H1 (cell line): ENCODE data around the gene EEF1AKMT1. TPM values are rescaled to one million over a fixed set of nuclear protein-coding genes. Genes with fewer than 3 reads are reported as not detected.

ENCODE experiments used
- CTCF ChIA-PET: fragments of 300-600 bp; sonication (Branson Sonifier 250); formaldehyde crosslinking; loops from one replicate; lab custom pipeline; 2021; ENCODE audit not compliant: partially characterized antibody; lab: Charles Lee
- POLR2A ChIA-PET: fragments of 300-600 bp; sonication (Branson Sonifier 250); formaldehyde crosslinking; loops from one replicate; lab custom pipeline; 2021; ENCODE audit warnings: inconsistent platforms; ENCODE audit not compliant: partially characterized antibody; lab: Charles Lee
- DNase-seq, 2 experiments: peaks; one replicate each; pipeline versions ENCODE4 v3.0.0 to v3.0.0-alpha.2; 2010 to 2022; ENCODE audit warnings: low spot score in 2 of 2, low read depth in 1 of 2, mixed read lengths in 1 of 2
- FAIRE-seq: peaks from 2 replicates; lab custom pipeline; 2011; peaks lifted over from hg19 to GRCh38; lab: Jason Lieb, UNC
- H2AFZ ChIP-seq: 2 replicates; pipeline ENCODE4 v1.8.1; 2012; ENCODE audit warnings: low read length, inconsistent platforms
- H2AK5ac ChIP-seq: 2 replicates; pipeline ENCODE4 v1.6.1; 2013; ENCODE audit warnings: low read depth, low read length
- H2BK120ac ChIP-seq: replicated peaks from 2 replicates; pipeline ENCODE3; 2013; ENCODE audit warnings: low read depth, low read length, inconsistent platforms
- H2BK12ac ChIP-seq: 2 replicates; pipeline ENCODE4 v1.6.1; 2013; ENCODE audit warnings: low read depth, low read length
- H2BK15ac ChIP-seq: 2 replicates; pipeline ENCODE4 v1.6.1; 2013; ENCODE audit warnings: low read length
- H2BK20ac ChIP-seq: 2 replicates; pipeline ENCODE4 v1.6.1; 2013; ENCODE audit warnings: low read length
- H2BK5ac ChIP-seq: 2 replicates; pipeline ENCODE4 v1.6.1; 2013; ENCODE audit warnings: low read depth, low read length
- H3K14ac ChIP-seq: 2 replicates; pipeline ENCODE4 v1.6.1; 2013; ENCODE audit warnings: inconsistent platforms; ENCODE audit not compliant: insufficient read length
- H3K18ac ChIP-seq: 2 replicates; pipeline ENCODE4 v1.6.1; 2013; ENCODE audit warnings: low read length; ENCODE audit errors: extremely low read depth
- H3K23ac ChIP-seq: 2 replicates; pipeline ENCODE4 v1.6.1; 2013; ENCODE audit warnings: inconsistent platforms; ENCODE audit not compliant: insufficient read length
- H3K23me2 ChIP-seq: 2 replicates; pipeline ENCODE4 v1.6.1; 2013; ENCODE audit warnings: low read depth, low read length
- H3K27ac ChIP-seq: 2 replicates; pipeline ENCODE4 v1.6.1; 2011; ENCODE audit warnings: low read depth, low read length, inconsistent platforms
- H3K27me3 ChIP-seq, 4 experiments: replicated peaks in 1 of 4; 1 replicate in 1 of 4; 2 replicates in 3 of 4; pipeline versions ENCODE4 v1.6.1 to v1.8.1; 2011 to 2013; ENCODE audit warnings: low read length in 3 of 4, mild to moderate bottlenecking in 3 of 4, inconsistent platforms in 2 of 4, mixed read lengths in 2 of 4, moderate library complexity in 1 of 4; ENCODE audit not compliant: control insufficient read depth in 3 of 4, insufficient read depth in 3 of 4; ENCODE audit errors: extremely low read depth in 1 of 4
- H3K36me3 ChIP-seq, 4 experiments: 2 replicates each; pipeline versions ENCODE4 v1.6.1 to v1.8.1; 2011 to 2013; ENCODE audit warnings: mild to moderate bottlenecking in 4 of 4, low read length in 3 of 4, moderate library complexity in 2 of 4, control low read depth in 1 of 4, inconsistent platforms in 1 of 4; ENCODE audit not compliant: insufficient read depth in 4 of 4, control insufficient read depth in 2 of 4
- H3K4ac ChIP-seq: replicated peaks from 2 replicates; pipeline ENCODE3; 2013; ENCODE audit warnings: low read length, low read depth, mixed read lengths, inconsistent platforms; ENCODE audit not compliant: insufficient read length
- H3K4me1 ChIP-seq, 4 experiments: replicated peaks in 1 of 4; 1 replicate in 1 of 4; 2 replicates in 3 of 4; pipeline versions ENCODE4 v1.6.1 to v1.8.1; 2011 to 2013; ENCODE audit warnings: low read length in 3 of 4, inconsistent platforms in 2 of 4, mixed read lengths in 1 of 4; ENCODE audit not compliant: insufficient read depth in 4 of 4, control insufficient read depth in 3 of 4
- H3K4me2 ChIP-seq, 2 experiments: 2 replicates each; pipeline versions ENCODE4 v1.6.1 to v1.8.1; 2011 to 2013; ENCODE audit warnings: low read depth in 2 of 2, low read length in 2 of 2, control low read depth in 1 of 2, inconsistent platforms in 1 of 2, mild to moderate bottlenecking in 1 of 2; ENCODE audit not compliant: insufficient read depth in 1 of 2
- H3K4me3 ChIP-seq, 4 experiments: fragments of 200-600, 300-600 bp in 1 of 4; sonication (generic), shearing (Covaris generic), sonication (Bioruptor Twin) in 1 of 4; 2 replicates each; pipeline versions ENCODE4 v1.5.1 to v1.8.1; 2011 to 2016; ENCODE audit warnings: low read length in 4 of 4, low read depth in 3 of 4, control low read depth in 2 of 4, inconsistent platforms in 2 of 4, mild to moderate bottlenecking in 2 of 4, mixed read lengths in 1 of 4, moderate library complexity in 1 of 4; ENCODE audit not compliant: insufficient read depth in 2 of 4; ENCODE audit errors: extremely low read depth in 1 of 4
- H3K56ac ChIP-seq: replicated peaks from 2 replicates; pipeline ENCODE3; 2013; ENCODE audit warnings: low read depth, mild to moderate bottlenecking, mixed read lengths, low read length, inconsistent platforms; ENCODE audit not compliant: insufficient read length
- H3K79me1 ChIP-seq: 2 replicates; pipeline ENCODE4 v1.6.1; 2013; ENCODE audit warnings: low read depth, low read length, control low read depth
- H3K79me2 ChIP-seq, 2 experiments: 2 replicates each; pipeline versions ENCODE4 v1.6.1 to v1.8.1; 2012 to 2013; ENCODE audit warnings: low read length in 2 of 2, mild to moderate bottlenecking in 2 of 2, inconsistent platforms in 1 of 2; ENCODE audit not compliant: insufficient read depth in 2 of 2, control insufficient read depth in 1 of 2
- H3K9ac ChIP-seq, 4 experiments: replicated peaks in 1 of 4; 1 replicate in 1 of 4; 2 replicates in 3 of 4; pipeline versions ENCODE4 v1.6.1 to v1.8.1; 2011 to 2013; ENCODE audit warnings: low read depth in 3 of 4, low read length in 3 of 4, control low read depth in 2 of 4, mild to moderate bottlenecking in 2 of 4, moderate library complexity in 2 of 4, inconsistent platforms in 1 of 4; ENCODE audit errors: extremely low read depth in 1 of 4
- H3K9me3 ChIP-seq, 2 experiments: 2 replicates each; pipeline versions ENCODE4 v1.6.1 to v1.8.1; 2012 to 2013; ENCODE audit warnings: mild to moderate bottlenecking in 2 of 2, moderate library complexity in 2 of 2, control low read depth in 1 of 2, inconsistent platforms in 1 of 2, low read depth in 1 of 2, low read length in 1 of 2, mixed read lengths in 1 of 2; ENCODE audit not compliant: insufficient read depth in 2 of 2
- H4K20me1 ChIP-seq, 2 experiments: replicated peaks in 1 of 2; 2 replicates each; pipeline versions ENCODE3 to v1.8.1; 2011 to 2013; ENCODE audit warnings: inconsistent platforms in 2 of 2, low read length in 2 of 2, mild to moderate bottlenecking in 1 of 2; ENCODE audit not compliant: insufficient read depth in 2 of 2, control insufficient read depth in 1 of 2
- H4K5ac ChIP-seq: 2 replicates; pipeline ENCODE4 v1.6.1; 2013; ENCODE audit warnings: low read length, low read depth, mixed read lengths, inconsistent platforms; ENCODE audit not compliant: insufficient read length
- H4K8ac ChIP-seq: 2 replicates; pipeline ENCODE4 v1.8.0; 2013; ENCODE audit warnings: mild to moderate bottlenecking, moderate library complexity, low read length, inconsistent platforms; ENCODE audit not compliant: insufficient read depth; ENCODE audit errors: extremely low read depth
- H4K91ac ChIP-seq: replicated peaks from 2 replicates; pipeline ENCODE3; 2013; ENCODE audit warnings: low read length, mixed read lengths, inconsistent platforms; ENCODE audit not compliant: insufficient read length
- ASH2L ChIP-seq: fragments of 200-600, 300-600 bp; sonication (generic); IDR thresholded peaks from one replicate; pipeline ENCODE4 v1.7.1; 2017; ENCODE audit warnings: low read length
- CBX5 ChIP-seq: fragments of 300-800, 300-1000 bp; sonication (generic); IDR thresholded peaks from 2 replicates; pipeline ENCODE4 v1.7.1; 2016; ENCODE audit warnings: antibody characterized with exemption, low read length, low read depth
- EGR1 ChIP-seq: IDR thresholded peaks from 2 replicates; pipeline ENCODE4 v1.6.1; 2011; ENCODE audit warnings: low read depth, low read length, borderline replicate concordance
- HDAC6 ChIP-seq: IDR thresholded peaks from one replicate; pipeline ENCODE4 v1.7.1; 2012; ENCODE audit warnings: low read depth, mild to moderate bottlenecking, inconsistent platforms, low read length, moderate library complexity
- RAD21 ChIP-seq, 2 experiments: IDR thresholded peaks in 1 of 2; conservative IDR thresholded peaks in 1 of 2; 2 replicates each; pipeline ENCODE4 v1.6.1; 2011; ENCODE audit warnings: low read depth in 2 of 2, low read length in 2 of 2, improper control_type of control experiment in 1 of 2, inconsistent platforms in 1 of 2, mild to moderate bottlenecking in 1 of 2, moderate library complexity in 1 of 2
- RBBP5 ChIP-seq: IDR thresholded peaks from 2 replicates; pipeline ENCODE4 v1.7.1; 2012; ENCODE audit warnings: low read depth, mild to moderate bottlenecking, inconsistent platforms, low read length, moderate library complexity, borderline replicate concordance
- SIRT6 ChIP-seq: IDR thresholded peaks from one replicate; pipeline ENCODE4 v1.7.1; 2012; ENCODE audit warnings: low read length, inconsistent platforms
- SP1 ChIP-seq: IDR thresholded peaks from 2 replicates; pipeline ENCODE4 v1.6.1; 2011; ENCODE audit warnings: low read depth, low read length
- SP4 ChIP-seq: IDR thresholded peaks from 2 replicates; pipeline ENCODE4 v1.6.1; 2012; ENCODE audit warnings: low read length, inconsistent platforms
- TAF1 ChIP-seq: IDR thresholded peaks from 2 replicates; pipeline ENCODE4 v1.6.1; 2011; ENCODE audit warnings: mild to moderate bottlenecking, low read depth, low read length
- TCF12 ChIP-seq: IDR thresholded peaks from 2 replicates; pipeline ENCODE4 v1.6.1; 2011; ENCODE audit warnings: low read depth, mild to moderate bottlenecking, low read length
- YY1 ChIP-seq: IDR thresholded peaks from 2 replicates; pipeline ENCODE4 v1.6.1; 2011; ENCODE audit warnings: low read depth, mild to moderate bottlenecking, low read length
- WGBS, 2 experiments: shearing (Covaris generic) in 1 of 2; methylation state at CpG; one replicate each; pipeline versions ENCODE4 v1.1.6 to v1.1.7; 2013 to 2015; ENCODE audit warnings: low lambda C conversion rate in 2 of 2, mixed read lengths in 2 of 2, inconsistent platforms in 1 of 2, low coverage in 1 of 2, missing lambda C conversion rate in 1 of 2; ENCODE audit not compliant: insufficient replicate concordance in 2 of 2, insufficient coverage in 1 of 2, insufficient read length in 1 of 2; ENCODE audit errors: extremely low coverage in 1 of 2, missing lambda C conversion rate in 1 of 2; 5-methylcytosine and 5-hydroxymethylcytosine counted together
- polyA plus RNA-seq, 7 experiments: library from polyadenylated mRNA; depleted of rRNA in 3 of 7; stranded (reverse) in 5 of 7; unstranded in 2 of 7; fragments of >200 nt in 5 of 7; fragments of 200-250 nt in 2 of 7; gene quantifications; 1 replicate in 5 of 7; 2 replicates in 1 of 7; 4 replicates in 1 of 7; pipeline versions ENCODE4 v1.2.1 to v1.2.3, GENCODE V29; 2011 to 2013; ENCODE audit warnings: missing spikeins in 2 of 7, mixed read lengths in 2 of 7
- total RNA-seq: library from RNA; stranded (reverse); fragmentation: NEBNext Ultra II Directional; extraction: Animal tissue kit (Norgen Biotek cat#: 25700); gene quantifications from 2 replicates; pipeline ENCODE4 v1.2.1, GENCODE V29; 2021
- TF ChIP-seq, protein P1 (sequence below): IDR thresholded peaks from 2 replicates; pipeline ENCODE4 v1.6.1; 2012; ENCODE audit warnings: inconsistent platforms
- TF ChIP-seq, protein P2 (sequence below): IDR thresholded peaks from 2 replicates; pipeline ENCODE4 v1.6.1; 2011; ENCODE audit warnings: low read length, improper control_type of control experiment

Gene EEF1AKMT1
- total and polyA plus RNA-seq, 2 of the 8 experiments (the other 6 are each of a cell fraction or from before 2014, with no cell fraction given): 3.1 to 4.1 TPM

DNA sequence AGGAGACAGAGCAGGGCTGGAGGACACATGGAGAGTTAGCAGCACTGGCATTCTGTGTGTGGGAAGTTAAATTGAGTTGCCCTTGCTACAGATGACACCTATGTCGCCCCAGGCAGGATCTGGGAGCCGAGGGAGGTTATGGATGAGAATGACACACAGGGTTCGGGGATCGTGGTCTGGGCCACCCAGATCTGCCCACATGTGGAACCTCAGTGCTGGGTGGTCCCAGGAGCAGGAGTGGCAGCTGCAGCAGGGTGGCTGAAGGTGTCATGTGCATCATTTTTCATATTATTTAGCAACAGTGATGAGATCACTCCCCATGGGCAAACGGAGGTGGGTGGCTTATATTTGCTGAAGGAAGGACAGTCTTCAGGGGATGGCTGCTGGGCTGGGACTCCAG, 67.1 kb downstream of the EEF1AKMT1 start:
- Histone ChIP-seq H4K5ac (no peak overlapping the region), H3K14ac (no peak overlapping the region), H3K18ac (no peak overlapping the region), H2BK20ac (no peak overlapping the region), H3K4me3 (no peak overlapping the region), H3K27ac (no peak overlapping the region), H2AK5ac (no peak overlapping the region), H3K79me2 (no peaks in the 10 kb centered on the region), H3K4me1 (peaks cover 0 to 6% (median 3%) of the 10 kb centered on the region in 4 experiments; a peak in 5 of 7 replicates), H3K4me2 (no peak overlapping the region), H2BK15ac (no peak overlapping the region), H3K36me3 (no peaks in the 10 kb centered on the region), H3K27me3 (peaks cover 5 to 18% (median 15%) of the 10 kb centered on the region in 4 experiments), H3K9me3 (no peaks in the 10 kb centered on the region), H2BK12ac (no peak overlapping the region), H3K23ac (no peak overlapping the region), H2BK5ac (no peak overlapping the region), H4K8ac (no peak overlapping the region), H3K9ac (no peak overlapping the region), H3K79me1 (no peaks in the 10 kb centered on the region), H4K20me1 (no peaks in the 10 kb centered on the region), H3K56ac (no peak overlapping the region), H2AFZ (no peak overlapping the region), H3K23me2 (peaks cover 9% of the 10 kb centered on the region), H2BK120ac (no peak overlapping the region), H3K4ac (no peak overlapping the region), H4K91ac (no peak overlapping the region)
- FAIRE-seq (no peak), DNase-seq (no peak)
- ChIA-PET CTCF (interaction anchor here (1.4 kb wide), 2 partner anchors 70 to 73 kb away, joined by 4 read pairs; no protein-coding TSS in a partner anchor), POLR2A (interaction anchor here (1.2 kb wide), 1 partner anchor 10 kb away, joined by 3 read pairs; no protein-coding TSS in a partner anchor)
- 82% methylated on average over 5 of the region's 5 CpGs; no CpG with 5 or more reads in 1 of the 2 experiments for WGBS, 2 experiments
- TF ChIP-seq SIRT6 (no peak), TCF12 (no peak), SP1 (no peak), YY1 (no peak), CBX5 (no peak), TAF1 (no peak), RAD21 (IDR thresholded peaks at IDR 0.05 in 1 of 2, conservative IDR thresholded peaks at IDR 0.05 in 1 of 2; ENCODE audit: low read depth in 2 of 2, low read length in 2 of 2) (no peak), ASH2L (no peak), EGR1 (no peak), SP4 (no peak), HDAC6 (no peak), RBBP5 (no peak)
- TF ChIP-seq, protein P1, sequence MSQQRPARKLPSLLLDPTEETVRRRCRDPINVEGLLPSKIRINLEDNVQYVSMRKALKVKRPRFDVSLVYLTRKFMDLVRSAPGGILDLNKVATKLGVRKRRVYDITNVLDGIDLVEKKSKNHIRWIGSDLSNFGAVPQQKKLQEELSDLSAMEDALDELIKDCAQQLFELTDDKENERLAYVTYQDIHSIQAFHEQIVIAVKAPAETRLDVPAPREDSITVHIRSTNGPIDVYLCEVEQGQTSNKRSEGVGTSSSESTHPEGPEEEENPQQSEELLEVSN: no peak
- TF ChIP-seq, protein P2, sequence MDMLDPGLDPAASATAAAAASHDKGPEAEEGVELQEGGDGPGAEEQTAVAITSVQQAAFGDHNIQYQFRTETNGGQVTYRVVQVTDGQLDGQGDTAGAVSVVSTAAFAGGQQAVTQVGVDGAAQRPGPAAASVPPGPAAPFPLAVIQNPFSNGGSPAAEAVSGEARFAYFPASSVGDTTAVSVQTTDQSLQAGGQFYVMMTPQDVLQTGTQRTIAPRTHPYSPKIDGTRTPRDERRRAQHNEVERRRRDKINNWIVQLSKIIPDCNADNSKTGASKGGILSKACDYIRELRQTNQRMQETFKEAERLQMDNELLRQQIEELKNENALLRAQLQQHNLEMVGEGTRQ: no peak
